ENCODE results near the gene TPSB2.

TPSB2 gene

DNA sequence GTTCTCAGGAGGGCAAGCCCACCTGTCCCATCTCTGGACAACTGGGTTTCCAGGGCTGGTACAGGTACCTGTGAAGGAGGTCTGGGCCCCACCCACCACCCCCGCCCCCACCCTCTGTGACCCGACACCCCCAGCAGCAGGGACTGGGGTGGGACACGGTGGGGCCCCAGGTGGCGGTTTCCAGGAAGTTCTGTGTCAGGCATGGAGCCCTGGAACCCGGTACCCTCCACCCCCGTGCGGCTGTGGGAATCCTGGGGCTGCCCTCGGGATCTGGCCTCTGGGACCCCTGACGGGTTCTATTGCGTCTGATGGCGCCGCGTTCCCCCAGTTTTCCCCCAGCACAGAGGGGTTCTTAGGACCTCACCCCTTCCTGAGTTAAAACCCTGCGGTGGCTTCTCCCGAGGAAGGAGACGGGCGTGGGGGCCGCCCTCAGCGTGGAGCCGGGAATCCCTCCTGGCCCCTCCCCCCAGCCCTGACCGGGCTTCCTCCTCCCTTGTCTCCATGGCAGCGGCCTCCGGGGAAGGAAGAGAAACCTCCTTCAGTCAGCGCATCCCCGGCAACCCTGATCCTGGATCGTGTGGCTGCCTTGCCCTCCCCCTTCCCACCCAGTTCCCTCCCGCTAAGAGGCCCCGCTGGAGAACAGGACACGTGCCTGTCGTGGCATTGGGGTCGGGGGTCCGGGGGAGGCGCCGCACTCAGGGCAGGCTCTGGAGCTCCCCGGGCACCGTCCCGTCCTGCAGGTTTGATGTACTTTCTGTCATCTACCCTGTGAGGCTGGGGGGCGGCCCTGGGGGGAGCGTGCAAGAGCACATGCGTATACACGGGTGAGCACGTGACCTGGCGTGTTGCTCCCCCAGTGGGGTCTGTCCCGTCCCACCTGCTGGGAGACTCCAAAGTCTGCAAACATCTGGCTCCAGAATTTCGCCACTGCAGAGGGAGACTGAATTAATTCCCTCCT is 46.8 kb downstream of the TPSB2 start:
- DNase-seq (ENCODE audit: low read depth in 2 of 2), result no peak

DNA sequence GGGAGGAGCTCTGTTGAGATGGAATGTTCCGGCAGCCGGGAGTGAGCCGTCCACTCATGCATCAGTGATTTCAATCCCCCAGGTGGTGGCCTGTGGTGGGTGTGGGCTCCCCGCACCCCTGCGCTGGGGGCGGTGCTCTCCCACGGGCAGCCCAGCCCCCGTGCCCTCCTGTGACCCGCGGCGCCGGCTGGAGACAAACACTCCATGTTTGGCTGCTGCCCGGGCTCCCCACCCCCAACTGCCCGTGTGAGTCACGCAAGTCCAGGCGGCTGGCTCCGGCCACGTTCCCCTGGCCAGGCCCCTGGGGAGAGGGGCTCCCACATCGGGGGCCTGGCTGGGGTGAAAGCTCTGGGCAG is 47.7 kb downstream of the TPSB2 start:
- no peak for DNase-seq (ENCODE audit: low read depth in 2 of 2)

- DNase-seq (ENCODE audit: low read depth in 2 of 2), result no peak
Observed at GRCh38 chr16:1181404-1182315, 48.3 kb downstream of the TPSB2 start.

- no peak for DNase-seq (ENCODE audit: low read depth in 2 of 2)
Observed at GRCh38 chr16:1180549-1181403, 49.2 kb downstream of the TPSB2 start.

All from stimulated activated CD4-positive, alpha-beta T cell treated with anti-CD3 and anti-CD28 coated beads, Interleukin-1b, Interleukin-23, amount 100 ng/mL, for 4 hours (primary cell).